ENCODE data around the gene CACNA1E. TPM values are rescaled to one million over a fixed set of nuclear protein-coding genes. Genes with fewer than 3 reads are reported as not detected.

The CACNA1E gene
- total RNA-seq, 1 donor from 2014 or later = not detected

DNA sequence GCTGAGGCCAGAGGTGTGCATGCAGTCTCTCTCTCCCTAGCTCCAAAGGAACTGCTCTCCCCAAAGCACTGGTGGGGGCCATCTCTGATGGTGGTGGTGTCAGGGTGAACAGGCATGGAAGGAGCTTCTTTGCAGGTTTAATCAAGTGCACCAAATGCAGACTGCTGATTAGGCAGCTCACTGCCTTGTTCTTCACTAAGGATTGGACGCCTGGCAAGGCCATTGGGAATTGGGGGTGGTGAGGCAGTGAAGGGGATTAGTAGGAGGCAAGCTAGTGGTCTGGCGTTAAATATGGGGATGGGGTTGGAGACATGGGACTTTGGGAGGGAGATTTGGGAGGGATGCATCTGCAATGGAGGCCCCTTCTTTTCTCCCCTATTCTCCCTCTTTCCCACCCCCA is 1.5 kb downstream of the CACNA1E start:
- no peak for DNase-seq (ENCODE audit: low read depth, low spot score)

DNA sequence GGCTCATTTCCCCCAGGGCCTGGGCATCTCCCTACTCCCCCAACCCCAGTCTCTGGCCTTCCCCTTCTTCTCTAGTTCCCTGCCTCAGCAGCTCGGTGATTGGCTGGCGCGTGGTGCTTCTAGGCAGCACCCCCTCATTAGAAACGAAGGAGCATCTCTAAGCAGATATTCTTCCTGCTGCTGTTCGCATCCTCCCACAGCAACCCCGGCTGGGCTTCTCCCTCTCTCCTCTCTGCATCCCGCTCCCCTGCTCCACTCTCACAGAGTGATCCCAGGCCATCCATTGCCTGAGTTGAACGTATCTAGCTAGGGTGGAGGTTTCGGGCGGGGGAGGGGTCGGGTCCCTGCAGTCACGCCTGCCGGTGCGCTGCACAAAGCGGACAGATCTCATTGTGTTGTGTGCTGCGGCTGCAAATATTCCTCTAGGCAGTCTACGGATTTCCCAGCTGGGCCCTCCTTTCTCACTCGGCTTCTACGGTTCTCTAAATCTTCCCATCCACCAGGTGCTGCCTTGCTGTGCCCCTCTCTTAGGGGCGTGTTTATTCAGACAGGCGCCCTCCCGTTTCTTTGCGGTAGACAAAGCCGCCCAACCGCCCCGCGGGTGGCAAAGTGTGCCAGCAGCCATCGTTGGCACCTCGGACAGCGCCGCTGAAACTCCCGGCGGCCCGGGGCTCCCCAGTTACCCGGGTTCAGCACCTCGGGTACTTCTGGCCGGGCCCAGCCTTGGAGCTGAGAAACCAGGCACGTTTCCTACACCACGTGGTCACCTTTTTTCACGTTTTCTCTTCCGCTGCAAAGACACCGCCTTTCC is 2.2 kb downstream of the CACNA1E start:
- no peak for DNase-seq (ENCODE audit: low read depth, low spot score)

DNA sequence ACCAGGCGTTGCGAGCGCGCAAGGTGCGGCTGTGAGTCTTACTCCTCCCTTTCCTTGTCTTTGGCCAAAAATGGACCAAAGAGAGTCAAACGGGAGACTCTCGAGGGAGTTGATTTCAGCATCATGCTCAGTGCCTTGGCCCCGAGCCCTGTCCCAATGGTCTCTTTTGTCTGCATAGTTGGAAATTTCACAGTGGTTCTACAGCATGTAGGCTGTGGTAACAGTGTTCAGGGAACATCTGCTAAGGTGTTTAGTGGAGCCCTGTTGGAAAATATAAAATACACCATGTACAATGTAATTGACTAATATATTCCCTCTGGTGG is 2.7 kb downstream of the CACNA1E start:
- DNase-seq (ENCODE audit: low read depth, low spot score) = no peak

DNA sequence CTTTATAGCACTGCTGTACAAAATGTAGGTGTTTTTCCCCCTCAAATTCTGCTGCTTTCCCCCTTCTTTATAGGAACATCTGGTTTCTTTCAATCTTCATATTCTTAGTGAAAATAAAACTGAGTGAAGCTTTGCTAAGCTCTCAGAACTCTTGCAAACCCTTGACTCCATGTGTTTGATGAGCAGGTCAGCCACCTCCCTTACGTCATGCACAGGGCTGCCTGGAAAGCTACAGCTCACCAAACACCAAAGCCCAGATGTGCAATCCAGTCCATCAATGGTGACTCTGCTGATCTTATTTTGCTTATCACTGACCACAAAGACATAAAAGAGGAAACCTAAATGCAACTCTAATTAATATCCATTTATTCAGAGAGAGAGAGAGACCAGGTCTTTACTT is 5.5 kb downstream of the CACNA1E start:
- DNase-seq (ENCODE audit: low read depth, low spot score) = no peak

DNA sequence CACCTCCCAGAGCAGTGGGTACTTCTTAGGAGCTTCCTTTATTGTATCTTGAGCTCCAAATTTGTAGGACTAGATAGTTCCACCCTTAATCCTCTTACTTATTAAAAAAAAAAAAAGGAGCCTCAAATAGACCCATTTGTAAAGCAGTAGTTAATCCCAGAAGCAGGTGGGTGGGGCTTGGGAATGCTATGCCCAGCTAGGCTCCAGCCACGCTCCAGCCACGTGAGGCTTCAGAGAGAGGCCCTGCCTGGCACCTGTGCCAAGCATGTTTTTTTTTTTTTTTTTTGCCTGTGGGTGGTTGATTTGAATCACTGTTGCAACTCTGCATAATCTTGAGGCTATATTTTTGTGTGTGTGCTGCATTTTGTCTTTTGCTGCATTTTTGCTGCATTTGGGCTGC is 7.0 kb downstream of the CACNA1E start:
- no peak for DNase-seq (ENCODE audit: low read depth, low spot score)

DNA sequence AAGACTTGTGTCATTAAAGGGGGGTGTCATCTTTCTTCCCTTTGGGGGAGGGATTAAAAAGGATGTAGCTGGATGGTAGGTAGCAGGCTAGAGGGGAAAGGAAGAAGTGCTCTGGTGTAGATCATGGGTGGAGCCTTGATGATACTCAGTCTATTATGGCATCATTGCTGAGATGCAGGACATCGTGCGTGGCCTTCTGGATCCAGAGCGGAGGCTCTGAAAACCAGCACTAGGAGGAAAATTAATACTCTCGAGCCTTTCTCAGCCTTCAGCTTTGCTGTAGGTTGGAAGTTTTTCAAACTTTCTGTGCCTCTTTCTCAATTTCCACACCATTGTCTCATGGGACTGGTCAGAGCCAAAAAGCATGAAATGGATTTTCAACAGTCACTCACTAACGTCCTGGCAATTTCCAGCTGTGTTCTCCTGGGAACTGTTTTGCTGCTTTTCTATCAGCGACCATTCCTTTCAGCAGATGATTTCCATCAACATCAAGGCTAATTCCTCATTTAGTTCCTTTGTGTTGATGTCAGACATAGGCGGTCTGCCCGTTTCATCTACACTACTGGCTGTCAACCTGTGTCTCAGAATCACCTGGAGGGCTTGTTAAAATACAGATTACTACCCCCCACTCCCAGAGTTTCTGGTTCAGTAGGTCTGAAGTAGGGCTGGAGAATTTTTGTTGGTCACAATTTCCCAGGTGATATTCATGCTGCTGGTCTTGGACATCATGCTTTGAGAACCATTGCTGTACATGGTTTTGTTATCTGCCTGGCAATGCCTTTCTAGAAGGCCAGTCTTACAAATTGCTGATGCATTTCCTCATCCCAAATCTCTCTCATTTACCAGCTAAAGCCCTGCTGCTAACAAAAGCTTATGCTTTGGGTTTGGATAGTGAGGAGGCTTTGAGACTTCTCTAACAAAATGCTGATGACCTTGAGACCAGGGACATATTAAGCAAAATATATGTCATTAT is 7.7 kb downstream of the CACNA1E start:
- DNase-seq (ENCODE audit: low read depth, low spot score) = no peak

DNA sequence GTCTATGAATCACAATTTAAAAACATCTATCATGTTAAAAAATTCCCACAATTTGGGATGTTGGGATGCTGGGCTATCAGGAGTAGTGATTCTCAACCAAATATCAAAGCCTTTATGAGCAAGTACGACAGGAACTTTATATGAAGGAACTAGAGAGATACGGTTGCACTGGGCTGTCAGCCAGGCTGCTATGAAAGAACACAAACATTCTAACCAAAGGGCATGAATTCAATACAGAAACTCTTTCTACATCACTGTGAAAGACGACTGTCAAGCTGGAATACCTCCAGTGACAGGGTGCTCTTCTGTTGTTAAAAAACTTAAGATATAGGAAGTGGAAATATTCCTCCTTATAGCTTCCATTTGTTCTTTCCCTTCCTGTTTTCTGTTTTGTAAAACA is 9.8 kb downstream of the CACNA1E start:
- no peak for DNase-seq (ENCODE audit: low read depth, low spot score)

DNA sequence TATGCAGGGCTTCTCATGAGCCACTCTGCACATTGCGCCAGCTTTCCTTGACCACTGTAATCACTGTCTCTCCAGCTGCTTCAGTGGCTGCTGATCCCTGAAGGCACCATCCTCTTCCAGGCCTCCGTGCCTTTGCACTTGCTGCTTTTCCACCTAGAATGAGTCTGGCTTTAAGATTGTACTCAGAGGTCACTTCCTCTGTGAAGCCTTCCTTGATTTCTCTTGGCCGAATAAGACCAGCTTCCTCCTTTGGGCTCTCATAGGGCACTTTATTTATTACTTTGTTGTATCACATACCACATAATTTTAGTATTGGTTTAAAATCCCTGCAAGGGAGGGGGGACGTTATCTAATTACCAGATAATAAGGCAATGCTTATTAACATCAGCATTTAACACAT is 10.6 kb downstream of the CACNA1E start:
- DNase-seq (ENCODE audit: low read depth, low spot score) = no peak

DNA sequence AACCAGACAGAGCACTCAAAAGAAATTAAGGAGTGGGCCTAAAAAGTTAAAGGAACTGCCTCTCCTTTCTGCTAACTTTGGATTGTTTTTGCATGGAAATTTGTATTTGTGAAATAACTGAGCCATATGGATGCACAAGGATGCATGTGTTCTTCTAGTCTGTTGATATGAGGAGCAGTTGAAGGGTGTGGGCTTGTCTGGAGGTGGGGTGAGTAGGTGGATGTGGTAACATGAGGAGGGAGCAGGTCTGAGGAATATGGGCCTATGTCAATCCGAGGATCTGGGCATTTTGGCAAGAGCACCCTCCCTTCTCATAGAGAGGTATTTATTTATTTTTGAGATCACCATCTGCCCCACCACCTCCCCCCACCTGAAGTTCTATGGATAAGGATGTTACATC is 13.4 kb downstream of the CACNA1E start:
- DNase-seq (ENCODE audit: low read depth, low spot score) = no peak

DNA sequence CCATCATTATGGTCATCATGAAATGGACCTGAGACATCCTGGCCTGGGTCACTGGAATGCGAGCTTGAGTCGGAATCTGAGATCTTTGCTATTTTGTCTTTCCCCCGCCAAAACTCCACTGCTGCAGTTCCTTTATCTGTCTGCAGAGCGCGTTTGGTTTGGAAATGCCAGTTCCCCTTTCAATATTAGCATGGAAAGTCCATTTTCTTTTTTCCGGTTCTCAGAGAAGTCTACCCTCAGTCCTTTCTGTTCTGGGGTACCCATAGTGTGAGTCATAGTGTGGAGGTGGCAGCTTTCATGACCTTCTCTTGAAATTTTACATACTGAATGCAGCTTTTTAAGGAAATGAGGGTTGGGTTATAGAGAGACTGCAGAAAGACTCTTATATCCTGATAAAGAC is 14.6 kb downstream of the CACNA1E start:
- DNase-seq (ENCODE audit: low read depth, low spot score) = no peak

DNA sequence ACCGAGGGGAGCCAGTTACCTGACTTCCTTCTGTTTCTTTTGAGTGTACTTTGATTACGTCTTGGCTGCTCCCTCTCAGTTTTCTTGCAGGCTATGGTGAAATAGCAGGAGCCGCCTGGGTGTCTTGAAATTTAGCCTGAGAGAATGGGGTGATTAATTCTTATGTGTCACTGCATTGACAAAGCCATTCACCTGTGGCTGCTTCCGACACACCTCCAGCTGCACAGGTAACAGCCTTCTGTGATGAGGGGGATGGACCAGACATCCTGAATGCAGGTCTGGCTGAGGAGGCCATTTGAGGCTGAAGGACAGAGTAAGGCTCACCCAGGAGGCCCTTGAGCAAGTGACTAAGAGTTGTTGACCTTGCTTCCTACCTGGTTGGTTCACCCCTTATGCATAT is 16.5 kb downstream of the CACNA1E start:
- DNase-seq (ENCODE audit: low read depth, low spot score) = no peak

DNA sequence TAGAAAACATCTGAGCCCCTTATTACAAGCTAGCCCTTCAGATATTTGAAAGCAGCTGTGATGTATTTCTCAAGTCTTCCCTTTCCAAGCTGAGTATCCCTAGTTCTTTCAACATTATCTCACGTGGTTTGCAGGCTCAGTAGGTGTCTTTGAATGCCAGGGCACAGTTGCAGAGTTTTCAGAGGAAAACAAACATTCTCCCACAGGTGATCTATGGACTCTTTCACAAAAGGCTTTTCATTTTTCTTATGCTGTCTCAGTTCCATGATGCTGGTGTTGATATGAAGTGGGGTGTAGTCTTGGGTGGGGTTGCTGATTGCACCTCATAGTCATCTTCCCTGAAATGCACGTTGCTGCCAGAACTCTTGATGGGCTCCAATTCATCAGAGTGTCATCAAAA is 17.3 kb downstream of the CACNA1E start:
- DNase-seq (ENCODE audit: low read depth, low spot score) = no peak

DNA sequence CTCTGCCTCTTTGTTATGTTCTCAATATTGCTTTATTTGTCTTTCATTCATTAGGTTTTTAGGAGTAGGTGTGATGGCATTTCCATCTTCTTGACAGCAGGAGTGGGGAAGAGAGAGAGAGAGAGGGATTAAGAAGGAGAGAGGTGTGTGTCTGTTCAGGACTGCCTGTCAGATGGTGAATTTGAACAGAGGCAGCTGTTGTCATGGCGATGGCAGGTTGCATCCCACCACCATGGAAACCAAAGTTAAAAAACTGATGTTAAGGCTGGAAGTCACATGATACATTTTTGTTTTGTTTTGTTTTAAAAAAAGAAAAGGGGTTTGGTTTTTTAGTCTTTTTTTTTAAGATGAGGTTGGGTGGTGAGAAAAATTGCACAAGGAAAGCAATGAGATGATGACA is 18.3 kb downstream of the CACNA1E start:
- DNase-seq (ENCODE audit: low read depth, low spot score) = no peak

DNA sequence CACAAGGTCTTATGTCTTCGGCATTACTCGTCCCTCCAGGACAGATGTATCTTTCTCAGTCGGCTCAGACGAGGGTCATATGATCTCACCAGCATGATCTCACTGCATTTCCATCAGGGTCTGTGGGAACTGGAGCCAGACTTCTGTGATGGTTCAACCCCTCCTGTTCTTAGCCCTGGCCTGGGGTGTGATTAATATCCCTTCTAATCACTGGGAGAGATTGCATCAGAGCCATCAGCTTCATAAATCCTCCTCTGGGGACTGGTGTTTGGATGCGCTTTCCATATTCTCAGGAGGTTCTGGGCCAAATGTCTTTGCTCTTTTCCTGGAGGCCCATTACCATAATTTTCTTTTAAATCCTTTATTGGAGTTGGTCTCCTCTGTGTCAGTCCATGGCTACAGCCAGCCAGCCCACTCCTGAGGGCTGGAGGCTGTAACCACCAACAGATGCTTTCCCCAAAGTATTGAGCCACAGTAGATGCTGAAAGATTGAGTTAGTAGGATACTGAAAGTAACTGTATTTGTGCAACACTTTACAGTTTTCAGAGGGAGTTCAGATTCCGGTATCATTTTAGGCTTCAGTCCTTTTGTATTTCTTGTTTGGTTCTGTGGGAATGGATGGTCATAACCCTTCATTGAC is 20.0 kb downstream of the CACNA1E start:
- DNase-seq (ENCODE audit: low read depth, low spot score) = no peak

DNA sequence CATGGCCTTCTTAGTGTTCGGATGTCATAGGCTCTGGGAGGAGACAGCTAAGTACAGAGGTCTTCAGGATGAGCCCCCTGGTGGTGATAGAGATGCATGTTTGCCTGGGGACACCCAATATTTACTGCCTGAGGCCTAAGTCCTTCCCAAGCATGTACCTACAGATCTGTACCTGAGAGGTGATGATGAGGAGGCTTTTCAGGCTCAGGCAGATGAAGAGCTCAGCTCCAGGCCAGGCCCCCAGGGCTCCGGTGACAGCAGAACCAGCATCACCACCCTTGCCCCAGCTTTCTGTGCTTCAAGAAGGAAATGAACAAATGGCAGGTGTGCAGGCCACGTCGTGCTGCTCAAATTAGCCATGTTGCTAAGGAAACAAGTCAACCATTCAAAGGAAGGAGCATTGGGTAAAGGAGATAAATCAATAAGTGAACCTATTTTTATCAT is 21.1 kb downstream of the CACNA1E start:
- no peak for DNase-seq (ENCODE audit: low read depth, low spot score)

DNA sequence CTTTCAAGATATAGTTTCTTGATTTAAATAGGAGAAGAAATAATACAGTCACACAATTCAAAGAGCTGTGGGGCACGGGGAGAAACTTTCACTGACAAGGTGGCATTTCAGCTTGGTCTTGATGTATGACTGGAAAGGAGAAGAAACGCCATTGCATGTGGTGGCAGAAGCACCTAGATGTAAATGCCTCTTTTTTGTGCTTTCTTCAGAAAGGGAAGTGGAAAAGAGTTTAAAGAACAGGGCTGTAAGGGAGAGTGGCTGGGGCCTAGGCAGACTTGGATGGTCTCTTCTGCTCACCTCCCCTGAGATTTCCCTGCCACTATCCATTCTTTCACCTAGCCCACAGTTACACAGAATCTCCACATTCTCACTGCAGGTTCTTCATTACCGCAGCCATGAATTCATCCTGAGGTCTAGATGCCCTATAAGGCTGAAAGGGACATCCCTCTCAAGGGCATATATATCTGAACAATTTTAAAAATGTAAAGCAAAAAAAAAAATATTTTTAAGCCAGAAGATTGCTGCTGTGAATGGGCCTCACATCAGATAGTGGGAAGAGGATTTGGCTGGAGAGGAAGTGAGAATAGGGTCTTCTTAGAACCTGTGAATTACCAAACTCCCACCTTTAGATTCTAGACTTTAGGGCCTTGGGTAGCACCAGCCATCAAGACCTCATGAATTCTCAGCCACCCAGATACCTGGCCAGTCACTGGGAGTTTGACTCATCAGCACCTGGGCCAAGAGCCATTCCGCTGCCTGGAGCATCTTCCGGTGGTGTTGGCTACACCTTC is 23.4 kb downstream of the CACNA1E start:
- DNase-seq (ENCODE audit: low read depth, low spot score) = no peak

DNA sequence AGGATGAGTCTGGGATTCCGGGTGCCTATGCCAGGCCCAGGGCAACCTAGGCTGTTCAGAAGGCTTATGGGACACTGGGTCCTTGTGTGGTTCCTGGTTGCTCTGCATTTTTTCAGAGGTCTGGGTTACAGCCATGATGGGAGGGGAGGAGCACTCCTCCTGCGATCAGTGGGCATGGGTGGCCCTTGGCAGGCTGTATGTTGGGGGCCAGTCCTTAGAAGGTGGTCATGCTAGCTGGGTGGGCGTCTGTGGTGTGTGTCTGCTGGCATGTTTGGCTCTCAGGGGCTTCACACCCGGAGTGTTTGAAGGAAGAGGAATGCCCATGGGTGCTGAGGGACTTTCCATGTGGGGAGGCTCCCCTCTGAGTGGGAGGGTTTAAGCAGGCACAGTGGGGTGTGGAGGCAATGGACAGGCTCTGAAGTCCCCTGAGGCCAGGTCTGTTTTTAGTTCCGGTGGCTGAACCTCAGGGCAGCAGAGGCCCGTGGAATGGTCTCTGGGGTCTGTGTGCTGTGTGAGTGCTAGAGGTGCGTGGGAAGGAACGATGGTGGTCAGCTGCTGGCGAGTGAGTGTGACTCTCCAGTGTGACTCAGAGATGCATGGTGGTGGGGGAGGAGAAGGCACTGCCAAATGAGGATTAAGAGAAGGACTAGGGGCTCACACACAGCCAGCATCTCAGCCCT is 25.3 kb downstream of the CACNA1E start:
- DNase-seq (ENCODE audit: low read depth, low spot score) = no peak

DNA sequence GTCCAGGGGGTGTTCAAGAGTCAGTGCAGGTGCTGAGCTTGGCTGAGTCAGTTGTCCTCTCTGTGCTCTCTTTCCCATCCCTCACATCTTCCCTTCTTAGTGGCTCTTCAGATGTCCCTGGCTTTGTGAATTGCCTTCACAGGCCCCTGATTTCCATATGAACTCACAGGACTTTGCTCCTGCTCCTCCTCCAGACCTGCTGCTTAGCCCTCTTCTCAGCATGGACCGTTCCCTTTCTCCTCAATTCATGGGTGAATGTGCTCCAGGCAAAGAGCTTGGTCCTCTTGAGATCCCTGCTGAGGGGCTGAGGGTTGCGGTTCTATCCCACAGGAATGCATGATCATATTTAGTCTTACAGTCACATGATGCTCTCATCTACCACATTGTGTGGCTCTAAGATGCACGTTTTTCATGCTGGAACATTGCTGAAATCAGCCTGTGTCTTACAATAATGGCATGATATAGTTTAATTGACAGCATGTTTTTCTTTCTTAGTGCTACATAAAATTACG is 30.5 kb downstream of the CACNA1E start:
- DNase-seq (ENCODE audit: low read depth, low spot score) = no peak

DNA sequence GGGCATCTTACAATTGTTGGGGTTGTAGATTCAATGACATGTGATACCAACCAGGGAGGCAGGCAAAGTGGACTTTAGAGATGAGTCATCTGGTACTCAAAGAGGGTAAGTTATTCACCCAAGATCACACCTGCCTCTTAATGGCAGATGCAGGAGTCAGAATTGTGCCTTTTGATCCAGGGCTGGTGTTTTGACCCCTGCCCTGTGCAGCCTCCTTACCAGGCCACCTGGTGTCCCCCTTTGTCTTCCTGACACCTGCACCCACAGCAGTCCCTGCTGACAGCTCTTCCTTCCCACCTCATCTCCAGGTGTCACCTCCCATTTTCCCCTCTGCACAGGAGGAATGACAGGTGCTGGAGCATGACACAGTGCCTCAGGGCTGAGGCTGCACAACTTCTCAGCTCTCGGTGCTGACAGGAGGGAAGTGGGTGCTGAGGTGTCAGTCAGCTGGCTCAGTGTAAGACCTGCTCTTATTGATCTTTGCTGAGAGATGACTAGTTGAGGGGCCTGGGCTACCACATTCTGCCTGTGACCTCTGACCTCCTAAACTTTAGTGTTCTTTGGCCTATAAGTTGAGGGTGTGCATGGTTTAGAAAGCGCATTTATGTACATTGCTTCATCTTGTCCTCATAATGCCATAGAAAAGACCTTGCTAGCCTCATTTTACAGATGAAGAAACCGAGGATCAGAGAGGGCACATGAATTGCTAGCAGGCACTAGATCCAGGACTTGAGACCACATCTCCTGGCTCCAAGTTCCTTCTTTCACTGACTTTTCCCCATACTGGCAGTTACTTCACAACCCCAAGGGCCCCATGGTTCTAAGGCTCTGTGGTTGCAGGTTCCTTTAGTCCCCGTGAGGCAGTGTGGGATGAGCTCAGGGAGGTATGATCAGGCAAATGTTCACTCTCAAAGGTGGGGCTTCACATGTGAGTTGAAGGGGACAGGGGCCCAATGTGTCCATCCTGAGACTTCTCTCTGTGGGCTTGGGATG is 31.3 kb downstream of the CACNA1E start:
- no peak for DNase-seq (ENCODE audit: low read depth, low spot score)

Measured in pulmonary artery endothelial cell (primary cell).